SH-SY5Y (cell line): ENCODE data around the gene RCAN2.

Source experiments
- GATA2 ChIP-seq: IDR thresholded peaks from 2 replicates; pipeline ENCODE4 v1.6.1; 2011; ENCODE audit warnings: mild to moderate bottlenecking, low read depth, low read length
- GATA3 ChIP-seq: IDR thresholded peaks from 2 replicates; pipeline ENCODE4 v1.6.1; 2011; ENCODE audit warnings: low read depth, mild to moderate bottlenecking, low read length, moderate library complexity

- TF ChIP-seq GATA2 (no peak), GATA3 (no peak)
Observed at GRCh38 chr6:46191961-46192360, 299.3 kb downstream of the RCAN2 start.
